DND-41 (cell line): ENCODE data around the gene CGB5.
"Not testable (repeated sequence)": the region's sequence is repeated elsewhere in the genome, so short reads cannot be mapped to it uniquely, and the experiment has no call there.

Experiments
- ATAC-seq: fragments of 200-7000 bp; cut with Tn5 transposase; 3 replicates; pipeline ENCODE4 v1.9.1; 2021; ENCODE audit warnings: low read depth; ENCODE audit not compliant: insufficient read depth
- DNase-seq: peaks from one replicate; pipeline ENCODE4 v3.0.0-alpha.2; 2020
- H2AFZ ChIP-seq: 2 replicates; pipeline ENCODE4 v1.6.0; 2012; ENCODE audit warnings: low read depth, low read length
- H3K27ac ChIP-seq: 2 replicates; pipeline ENCODE4 v1.5.1; 2012; ENCODE audit warnings: low read length, inconsistent platforms
- H3K27me3 ChIP-seq: fragments of 200-600 bp; sonication (generic); 2 replicates; pipeline ENCODE4 v1.6.0; 2012; ENCODE audit warnings: low read length, mild to moderate bottlenecking, inconsistent platforms; ENCODE audit not compliant: insufficient read depth, poor library complexity
- H3K36me3 ChIP-seq: 2 replicates; pipeline ENCODE4 v1.5.1; 2012; ENCODE audit warnings: low read length, inconsistent platforms; ENCODE audit not compliant: insufficient read depth
- H3K4me1 ChIP-seq: 2 replicates; pipeline ENCODE4 v1.5.1; 2012; ENCODE audit warnings: mild to moderate bottlenecking, low read length; ENCODE audit not compliant: insufficient read depth
- H3K4me2 ChIP-seq: 2 replicates; pipeline ENCODE4 v1.6.0; 2012; ENCODE audit warnings: mild to moderate bottlenecking, moderate library complexity, low read length, inconsistent platforms; ENCODE audit not compliant: insufficient read depth
- H3K4me3 ChIP-seq, 2 experiments: fragments of 200-600 bp in 1 of 2; shearing (Covaris generic) in 1 of 2; 2 replicates each; pipeline ENCODE4 v1.5.1; 2012 to 2016; ENCODE audit warnings: inconsistent platforms in 2 of 2, low read length in 2 of 2, mild to moderate bottlenecking in 2 of 2, low read depth in 1 of 2, moderate library complexity in 1 of 2
- H3K79me2 ChIP-seq: 2 replicates; pipeline ENCODE4 v1.6.0; 2012; ENCODE audit warnings: low read length, inconsistent platforms; ENCODE audit not compliant: insufficient read depth
- H3K9ac ChIP-seq: 2 replicates; pipeline ENCODE4 v1.6.0; 2012; ENCODE audit warnings: low read depth, mild to moderate bottlenecking, inconsistent platforms, low read length, moderate library complexity
- H3K9me3 ChIP-seq: 2 replicates; pipeline ENCODE4 v1.5.1; 2012; ENCODE audit warnings: low read length, moderate library complexity, mild to moderate bottlenecking, inconsistent platforms; ENCODE audit not compliant: insufficient read depth, severe bottlenecking
- H4K20me1 ChIP-seq: 2 replicates; pipeline ENCODE4 v1.6.0; 2012; ENCODE audit warnings: low read length; ENCODE audit not compliant: insufficient read depth
- EZH2 ChIP-seq: IDR thresholded peaks from 3 replicates; pipeline ENCODE4 v1.6.1; 2012; ENCODE audit warnings: borderline replicate concordance, low read depth, mild to moderate bottlenecking, moderate library complexity, low read length, inconsistent platforms; ENCODE audit not compliant: severe bottlenecking
- TF ChIP-seq, protein P1 (sequence below): IDR thresholded peaks from 2 replicates; pipeline ENCODE4 v1.5.1; 2012; ENCODE audit warnings: borderline replicate concordance, low read length, moderate library complexity, mild to moderate bottlenecking; ENCODE audit not compliant: poor library complexity, severe bottlenecking; ENCODE audit errors: extremely low read depth

The CGB5 gene

DNA sequence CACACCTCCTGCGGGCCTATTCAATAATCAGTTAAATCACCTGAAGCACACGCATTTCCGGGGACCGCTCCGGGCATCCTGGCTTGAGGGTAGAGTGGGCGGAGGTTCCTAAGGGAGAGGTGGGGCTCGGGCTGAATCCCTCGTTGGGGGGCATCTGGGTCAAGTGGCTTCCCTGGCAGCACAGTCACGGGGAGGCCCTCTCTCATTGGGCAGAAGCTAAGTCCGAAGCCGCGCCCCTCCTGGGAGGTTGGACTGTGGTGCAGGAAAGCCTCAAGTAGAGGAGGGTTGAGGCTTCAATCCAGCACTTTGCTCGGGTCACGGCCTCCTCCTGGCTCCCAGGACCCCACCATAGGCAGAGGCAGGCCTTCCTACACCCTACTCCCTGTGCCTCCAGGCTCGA lies at the start of gene CGB5:
CGB5 (plus strand) TSS at position 301 of the 400 bp plus-strand sequence. CDS start 362 bp downstream, outside the sequence.
- not testable (repeated sequence) for H3K9ac ChIP-seq, H4K20me1 ChIP-seq, H3K4me3 ChIP-seq, H3K9me3 ChIP-seq, H3K4me2 ChIP-seq, H2AFZ ChIP-seq, H3K36me3 ChIP-seq, ATAC-seq, H3K27me3 ChIP-seq, DNase-seq, H3K4me1 ChIP-seq, H3K27ac ChIP-seq, H3K79me2 ChIP-seq

DNA sequence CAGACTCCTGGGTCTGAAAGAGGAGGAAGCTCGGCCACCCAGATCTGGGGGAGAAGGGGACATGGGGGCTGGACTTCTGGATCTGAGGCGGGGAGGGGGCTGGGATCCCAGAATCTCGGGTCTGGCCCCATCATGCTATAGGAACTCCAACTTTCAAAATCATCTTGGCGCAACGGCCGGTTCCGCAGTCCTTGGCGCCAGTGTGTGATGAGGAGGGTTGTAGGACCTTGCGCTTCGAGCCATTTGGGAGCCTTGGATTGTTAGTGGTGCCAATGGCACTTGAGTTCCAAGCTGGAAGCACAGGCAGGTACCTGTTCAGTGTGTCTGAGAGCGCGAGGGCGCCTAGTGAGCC lies 49.6 kb upstream of the CGB5 start:
- peak overlapping the region; percentile 95 to 98 for H3K4me3 ChIP-seq
- peaks cover 45% of the 10 kb centered on the region for H3K4me1 ChIP-seq
- ATAC-seq (no peak), DNase-seq (no peak)
- no peaks in the 10 kb centered on the region for H3K27me3 ChIP-seq
- peak overlapping the region; percentile 99 for H3K27ac ChIP-seq
- peak overlapping the region; percentile 88 for H3K4me2 ChIP-seq
- no peaks in the 10 kb centered on the region for H3K9me3 ChIP-seq
- peaks cover 23% of the 10 kb centered on the region for H3K36me3 ChIP-seq
- peak overlapping the region; percentile 93 for H3K9ac ChIP-seq
- peak overlapping the region; percentile 83 for H2AFZ ChIP-seq
- TF ChIP-seq, protein P1, sequence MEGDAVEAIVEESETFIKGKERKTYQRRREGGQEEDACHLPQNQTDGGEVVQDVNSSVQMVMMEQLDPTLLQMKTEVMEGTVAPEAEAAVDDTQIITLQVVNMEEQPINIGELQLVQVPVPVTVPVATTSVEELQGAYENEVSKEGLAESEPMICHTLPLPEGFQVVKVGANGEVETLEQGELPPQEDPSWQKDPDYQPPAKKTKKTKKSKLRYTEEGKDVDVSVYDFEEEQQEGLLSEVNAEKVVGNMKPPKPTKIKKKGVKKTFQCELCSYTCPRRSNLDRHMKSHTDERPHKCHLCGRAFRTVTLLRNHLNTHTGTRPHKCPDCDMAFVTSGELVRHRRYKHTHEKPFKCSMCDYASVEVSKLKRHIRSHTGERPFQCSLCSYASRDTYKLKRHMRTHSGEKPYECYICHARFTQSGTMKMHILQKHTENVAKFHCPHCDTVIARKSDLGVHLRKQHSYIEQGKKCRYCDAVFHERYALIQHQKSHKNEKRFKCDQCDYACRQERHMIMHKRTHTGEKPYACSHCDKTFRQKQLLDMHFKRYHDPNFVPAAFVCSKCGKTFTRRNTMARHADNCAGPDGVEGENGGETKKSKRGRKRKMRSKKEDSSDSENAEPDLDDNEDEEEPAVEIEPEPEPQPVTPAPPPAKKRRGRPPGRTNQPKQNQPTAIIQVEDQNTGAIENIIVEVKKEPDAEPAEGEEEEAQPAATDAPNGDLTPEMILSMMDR: no peak
- TF ChIP-seq EZH2: no peak
- H3K79me2 ChIP-seq: peaks cover 80% of the 10 kb centered on the region
- H4K20me1 ChIP-seq: peaks cover 26% of the 10 kb centered on the region

DNA sequence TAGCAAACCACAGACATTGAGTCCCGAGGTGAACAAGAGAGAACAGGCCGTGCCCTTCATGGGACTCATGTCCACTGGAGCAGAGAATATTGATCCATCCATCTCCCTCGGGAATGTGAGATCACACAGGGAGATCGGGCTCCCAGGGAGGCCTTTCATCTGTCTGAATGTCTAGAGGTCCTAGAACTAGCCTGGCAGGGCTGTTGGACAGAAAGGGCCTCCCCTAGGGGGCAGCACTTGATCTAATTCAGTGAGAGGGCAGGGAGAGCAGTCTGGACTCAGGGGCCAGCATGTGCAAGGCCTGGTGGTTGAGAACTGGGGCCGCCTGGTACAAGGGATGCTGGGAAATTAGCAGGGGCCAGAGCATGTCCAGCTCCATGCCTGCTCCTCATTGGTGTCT lies 45.7 kb upstream of the CGB5 start:
- Histone ChIP-seq H3K36me3 (peaks cover 44% of the 10 kb centered on the region), H4K20me1 (peaks cover 34% of the 10 kb centered on the region), H3K4me2 (no peak overlapping the region), H3K27ac (peak overlapping the region; percentile 29; the same call in 1 of the 2 replicates), H3K27me3 (no peaks in the 10 kb centered on the region), H3K4me1 (peaks cover 23% of the 10 kb centered on the region), H3K4me3 (no peak overlapping the region), H3K9ac (no peak overlapping the region), H2AFZ (no peak overlapping the region), H3K9me3 (no peaks in the 10 kb centered on the region), H3K79me2 (peaks cover 68% of the 10 kb centered on the region)
- ATAC-seq: no peak
- TF ChIP-seq, protein P1: peak; percentile 72
- TF ChIP-seq EZH2: no peak
- peak; percentile 55 for DNase-seq

DNA sequence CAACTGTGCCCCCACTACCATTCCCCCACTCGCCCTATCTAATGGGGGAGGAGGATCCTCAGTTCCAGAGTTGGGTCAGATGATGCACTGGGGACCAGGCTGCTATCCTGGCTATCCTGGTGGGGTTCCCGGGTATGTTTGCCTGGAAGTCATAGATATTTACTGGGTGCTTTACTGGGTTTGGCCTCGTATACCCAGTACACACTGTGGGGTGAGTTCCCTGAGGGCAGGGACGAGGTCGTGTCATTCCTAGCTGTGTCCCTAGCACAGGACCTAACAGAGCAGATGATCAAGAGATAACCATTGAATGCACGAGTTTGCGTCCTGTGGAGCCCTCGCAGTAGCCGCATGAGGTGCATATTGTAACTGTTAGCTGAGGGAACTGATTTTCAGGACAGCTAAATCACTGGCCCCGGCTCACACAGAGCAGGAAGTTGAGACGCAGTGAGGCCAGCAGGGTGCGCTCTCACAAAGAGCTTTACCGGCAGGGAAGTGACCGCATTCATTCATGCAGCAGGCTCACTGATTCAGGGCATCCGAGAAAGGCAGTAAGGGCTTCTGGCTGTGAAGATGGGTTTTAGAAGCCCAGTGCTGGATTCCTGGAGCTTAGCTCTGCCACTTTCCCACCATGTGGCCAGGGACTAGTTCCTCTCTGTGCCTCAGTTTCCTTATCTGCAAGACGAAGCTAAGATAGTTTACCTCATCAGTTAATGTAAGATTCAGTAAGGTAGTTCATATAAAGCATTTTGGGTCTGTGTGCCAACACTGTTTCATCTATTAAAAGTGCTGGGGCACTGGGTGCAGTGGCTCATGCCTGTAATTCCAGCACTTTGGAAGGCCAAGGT lies 43.9 kb upstream of the CGB5 start:
- TF ChIP-seq EZH2: no peak
- TF ChIP-seq, protein P1: peak; percentile 77
- Histone ChIP-seq H4K20me1 (peaks cover 34% of the 10 kb centered on the region), H3K4me2 (no peak overlapping the region), H3K79me2 (peaks cover 57% of the 10 kb centered on the region), H2AFZ (no peak overlapping the region), H3K4me1 (peaks cover 17% of the 10 kb centered on the region), H3K9me3 (no peaks in the 10 kb centered on the region), H3K36me3 (peaks cover 61% of the 10 kb centered on the region), H3K27ac (no peak overlapping the region), H3K27me3 (no peaks in the 10 kb centered on the region), H3K9ac (no peak overlapping the region), H3K4me3 (no peak overlapping the region)
- DNase-seq (peak; percentile 62), ATAC-seq (peak; percentile 80)
